SK-N-SH treated with all-trans-retinoic acid at 6 μM for 48 hours (cell line): ENCODE data around the gene SKI.

Source experiments
- ARNTL ChIP-seq: fragments of 450-650 bp; formaldehyde crosslinking; IDR thresholded peaks from 2 replicates; pipeline ENCODE4 v1.5.0; 2020; ENCODE audit warnings: low read depth, mild to moderate bottlenecking, moderate library complexity, borderline replicate concordance
- BACH2 ChIP-seq: fragments of 250-450 bp; sonication (Bioruptor Pico); IDR thresholded peaks from 2 replicates; pipeline ENCODE4 v1.9.0; 2021; ENCODE audit warnings: mild to moderate bottlenecking, borderline replicate concordance
- CREB5 ChIP-seq: fragments of 250-450 bp; sonication (Bioruptor Pico); IDR thresholded peaks from 2 replicates; pipeline ENCODE4 v1.5.1; 2020; ENCODE audit warnings: low read depth, mild to moderate bottlenecking, moderate library complexity
- CSRNP3 ChIP-seq: fragments of 250-450 bp; sonication (Bioruptor Pico); IDR thresholded peaks from 2 replicates; pipeline ENCODE4 v1.5.1; 2021; ENCODE audit warnings: mild to moderate bottlenecking, moderate library complexity
- PATZ1 ChIP-seq: fragments of 250-450 bp; sonication (Bioruptor Pico); IDR thresholded peaks from 2 replicates; pipeline ENCODE4 v1.8.0; 2020; ENCODE audit warnings: mild to moderate bottlenecking, moderate library complexity, borderline replicate concordance
- POU6F1 ChIP-seq: fragments of 250-450 bp; sonication (Bioruptor Pico); IDR thresholded peaks from 2 replicates; pipeline ENCODE4 v1.8.0; 2021; ENCODE audit warnings: low read depth, mild to moderate bottlenecking, moderate library complexity, borderline replicate concordance
- PPARA ChIP-seq: fragments of 250-450 bp; sonication (Bioruptor Pico); IDR thresholded peaks from 2 replicates; pipeline ENCODE4 v1.5.0; 2020; ENCODE audit warnings: mild to moderate bottlenecking, borderline replicate concordance
- RARB ChIP-seq: fragments of 250-450 bp; sonication (Bioruptor Pico); IDR thresholded peaks from 2 replicates; pipeline ENCODE4 v1.8.0; 2021; ENCODE audit warnings: mild to moderate bottlenecking, moderate library complexity
- TCF4 ChIP-seq: fragments of 250-450 bp; sonication (Bioruptor Pico); IDR thresholded peaks from 2 replicates; pipeline ENCODE4 v1.8.0; 2021; ENCODE audit warnings: mild to moderate bottlenecking, moderate library complexity, borderline replicate concordance
- TOX ChIP-seq: fragments of 250-450 bp; sonication (Bioruptor Pico); IDR thresholded peaks from 2 replicates; pipeline ENCODE4 v1.8.0; 2021; ENCODE audit warnings: mild to moderate bottlenecking, moderate library complexity, borderline replicate concordance
- ZNF70 ChIP-seq: fragments of 450-650 bp; formaldehyde crosslinking; IDR thresholded peaks from 2 replicates; pipeline ENCODE4 v1.5.0; 2020; ENCODE audit warnings: mild to moderate bottlenecking, moderate library complexity

GRCh38 chr1:2186901-2187300 lies 41.2 kb upstream of the SKI start:
- no peak for TF ChIP-seq TOX (CRISPR knock-in tag)
- no peak for TF ChIP-seq ARNTL (CRISPR knock-in tag)
- TF ChIP-seq RARB = no peak
- no peak for TF ChIP-seq CSRNP3 (CRISPR knock-in tag)
- no peak for TF ChIP-seq ZNF70 (CRISPR knock-in tag)
- TF ChIP-seq POU6F1 = no peak
- TF ChIP-seq PATZ1 (CRISPR knock-in tag) = no peak
- TF ChIP-seq PPARA (CRISPR knock-in tag) = no peak
- TF ChIP-seq CREB5 (CRISPR knock-in tag) = no peak
- TF ChIP-seq BACH2 (CRISPR knock-in tag) = no peak
- no peak for TF ChIP-seq TCF4 (CRISPR knock-in tag)
